ENCODE measurements around the gene PAX2.

The PAX2 gene

DNA sequence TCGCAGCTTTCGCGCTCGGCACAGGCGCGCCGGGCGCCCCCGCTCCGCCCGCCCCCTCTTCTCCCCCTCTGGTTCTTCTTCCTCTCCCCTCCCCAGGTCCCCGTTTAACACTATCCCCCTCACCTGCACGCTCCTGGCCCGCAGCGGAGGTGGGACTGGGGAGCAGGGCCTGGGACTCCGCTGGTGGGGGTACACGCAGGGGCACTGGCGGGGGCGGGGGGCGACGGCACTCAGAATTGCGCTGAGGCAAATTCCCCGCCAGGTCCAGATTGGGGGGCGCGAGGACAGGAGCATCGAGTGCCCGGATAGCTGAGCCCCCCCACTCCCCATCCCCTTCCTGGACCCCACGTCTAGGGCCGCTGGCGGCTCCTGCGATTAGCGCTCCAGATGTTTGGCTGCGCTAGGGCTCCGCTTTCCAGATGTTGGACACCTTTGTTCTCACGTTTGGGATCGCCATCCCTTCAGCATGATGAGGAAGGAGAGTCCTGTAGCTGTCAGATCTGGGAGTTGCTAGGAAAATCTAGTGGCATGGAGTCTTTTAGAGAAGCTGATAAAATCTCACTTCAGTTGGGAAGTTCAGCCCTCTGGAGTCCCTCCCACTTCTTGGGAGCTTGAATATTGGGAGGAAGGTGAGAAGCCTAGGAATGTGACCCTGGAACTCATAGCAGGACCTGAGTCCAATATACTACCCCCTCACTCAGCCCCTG is 31.4 kb upstream of the PAX2 start:
- TF ChIP-seq, protein P1, sequence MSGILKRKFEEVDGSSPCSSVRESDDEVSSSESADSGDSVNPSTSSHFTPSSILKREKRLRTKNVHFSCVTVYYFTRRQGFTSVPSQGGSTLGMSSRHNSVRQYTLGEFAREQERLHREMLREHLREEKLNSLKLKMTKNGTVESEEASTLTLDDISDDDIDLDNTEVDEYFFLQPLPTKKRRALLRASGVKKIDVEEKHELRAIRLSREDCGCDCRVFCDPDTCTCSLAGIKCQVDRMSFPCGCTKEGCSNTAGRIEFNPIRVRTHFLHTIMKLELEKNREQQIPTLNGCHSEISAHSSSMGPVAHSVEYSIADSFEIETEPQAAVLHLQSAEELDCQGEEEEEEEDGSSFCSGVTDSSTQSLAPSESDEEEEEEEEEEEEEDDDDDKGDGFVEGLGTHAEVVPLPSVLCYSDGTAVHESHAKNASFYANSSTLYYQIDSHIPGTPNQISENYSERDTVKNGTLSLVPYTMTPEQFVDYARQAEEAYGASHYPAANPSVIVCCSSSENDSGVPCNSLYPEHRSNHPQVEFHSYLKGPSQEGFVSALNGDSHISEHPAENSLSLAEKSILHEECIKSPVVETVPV (CRISPR knock-in tag; IDR thresholded peaks at IDR 0.05), result no peak
- TF ChIP-seq SNAI2 (CRISPR knock-in tag; IDR thresholded peaks at IDR 0.05) (no peak), RARB (CRISPR knock-in tag; IDR thresholded peaks at IDR 0.05) (no peak), OSR1 (CRISPR knock-in tag; IDR thresholded peaks at IDR 0.05) (no peak), BACH2 (CRISPR knock-in tag; IDR thresholded peaks at IDR 0.05; ENCODE audit: borderline replicate concordance) (no peak), ZNF8 (CRISPR knock-in tag; IDR thresholded peaks at IDR 0.05) (no peak)
- TF ChIP-seq, protein P2, sequence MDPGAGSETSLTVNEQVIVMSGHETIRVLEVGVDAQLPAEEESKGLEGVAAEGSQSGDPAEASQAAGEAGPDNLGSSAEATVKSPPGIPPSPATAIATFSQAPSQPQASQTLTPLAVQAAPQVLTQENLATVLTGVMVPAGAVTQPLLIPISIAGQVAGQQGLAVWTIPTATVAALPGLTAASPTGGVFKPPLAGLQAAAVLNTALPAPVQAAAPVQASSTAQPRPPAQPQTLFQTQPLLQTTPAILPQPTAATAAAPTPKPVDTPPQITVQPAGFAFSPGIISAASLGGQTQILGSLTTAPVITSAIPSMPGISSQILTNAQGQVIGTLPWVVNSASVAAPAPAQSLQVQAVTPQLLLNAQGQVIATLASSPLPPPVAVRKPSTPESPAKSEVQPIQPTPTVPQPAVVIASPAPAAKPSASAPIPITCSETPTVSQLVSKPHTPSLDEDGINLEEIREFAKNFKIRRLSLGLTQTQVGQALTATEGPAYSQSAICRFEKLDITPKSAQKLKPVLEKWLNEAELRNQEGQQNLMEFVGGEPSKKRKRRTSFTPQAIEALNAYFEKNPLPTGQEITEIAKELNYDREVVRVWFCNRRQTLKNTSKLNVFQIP (CRISPR knock-in tag; IDR thresholded peaks at IDR 0.05; ENCODE audit: borderline replicate concordance, low read depth), result no peak
- TF ChIP-seq, protein P3, sequence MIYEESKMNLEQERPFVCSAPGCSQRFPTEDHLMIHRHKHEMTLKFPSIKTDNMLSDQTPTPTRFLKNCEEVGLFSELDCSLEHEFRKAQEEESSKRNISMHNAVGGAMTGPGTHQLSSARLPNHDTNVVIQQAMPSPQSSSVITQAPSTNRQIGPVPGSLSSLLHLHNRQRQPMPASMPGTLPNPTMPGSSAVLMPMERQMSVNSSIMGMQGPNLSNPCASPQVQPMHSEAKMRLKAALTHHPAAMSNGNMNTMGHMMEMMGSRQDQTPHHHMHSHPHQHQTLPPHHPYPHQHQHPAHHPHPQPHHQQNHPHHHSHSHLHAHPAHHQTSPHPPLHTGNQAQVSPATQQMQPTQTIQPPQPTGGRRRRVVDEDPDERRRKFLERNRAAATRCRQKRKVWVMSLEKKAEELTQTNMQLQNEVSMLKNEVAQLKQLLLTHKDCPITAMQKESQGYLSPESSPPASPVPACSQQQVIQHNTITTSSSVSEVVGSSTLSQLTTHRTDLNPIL (CRISPR knock-in tag; IDR thresholded peaks at IDR 0.05; ENCODE audit: low read depth), result no peak
- no peak for ATAC-seq

DNA sequence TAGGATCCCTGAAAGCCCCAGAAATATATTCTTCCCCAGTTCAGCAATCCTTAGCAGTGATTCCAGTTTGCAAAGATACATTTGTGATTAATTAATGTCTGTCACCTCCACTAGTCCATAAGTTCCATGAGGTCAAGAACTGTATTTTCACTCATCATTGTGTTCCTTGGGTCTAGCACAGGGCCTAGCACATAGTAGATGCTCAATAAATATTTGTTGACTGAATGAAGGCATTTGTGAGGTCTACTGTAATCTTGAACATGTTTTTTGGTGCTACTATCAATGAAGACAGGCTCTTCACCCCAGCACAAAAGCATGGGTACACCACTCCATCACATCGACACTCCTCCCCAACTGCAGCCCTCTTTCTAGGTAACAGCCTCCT is 30.8 kb upstream of the PAX2 start:
- no peak for ATAC-seq
- TF ChIP-seq ZNF565 (CRISPR knock-in tag; conservative IDR thresholded peaks at IDR 0.05; ENCODE audit: low read depth) (no peak), ARNTL (CRISPR knock-in tag; IDR thresholded peaks at IDR 0.05; ENCODE audit: borderline replicate concordance, low read depth) (no peak)
- TF ChIP-seq, protein P3 (CRISPR knock-in tag; IDR thresholded peaks at IDR 0.05; ENCODE audit: low read depth), result no peak
- TF ChIP-seq, protein P4, sequence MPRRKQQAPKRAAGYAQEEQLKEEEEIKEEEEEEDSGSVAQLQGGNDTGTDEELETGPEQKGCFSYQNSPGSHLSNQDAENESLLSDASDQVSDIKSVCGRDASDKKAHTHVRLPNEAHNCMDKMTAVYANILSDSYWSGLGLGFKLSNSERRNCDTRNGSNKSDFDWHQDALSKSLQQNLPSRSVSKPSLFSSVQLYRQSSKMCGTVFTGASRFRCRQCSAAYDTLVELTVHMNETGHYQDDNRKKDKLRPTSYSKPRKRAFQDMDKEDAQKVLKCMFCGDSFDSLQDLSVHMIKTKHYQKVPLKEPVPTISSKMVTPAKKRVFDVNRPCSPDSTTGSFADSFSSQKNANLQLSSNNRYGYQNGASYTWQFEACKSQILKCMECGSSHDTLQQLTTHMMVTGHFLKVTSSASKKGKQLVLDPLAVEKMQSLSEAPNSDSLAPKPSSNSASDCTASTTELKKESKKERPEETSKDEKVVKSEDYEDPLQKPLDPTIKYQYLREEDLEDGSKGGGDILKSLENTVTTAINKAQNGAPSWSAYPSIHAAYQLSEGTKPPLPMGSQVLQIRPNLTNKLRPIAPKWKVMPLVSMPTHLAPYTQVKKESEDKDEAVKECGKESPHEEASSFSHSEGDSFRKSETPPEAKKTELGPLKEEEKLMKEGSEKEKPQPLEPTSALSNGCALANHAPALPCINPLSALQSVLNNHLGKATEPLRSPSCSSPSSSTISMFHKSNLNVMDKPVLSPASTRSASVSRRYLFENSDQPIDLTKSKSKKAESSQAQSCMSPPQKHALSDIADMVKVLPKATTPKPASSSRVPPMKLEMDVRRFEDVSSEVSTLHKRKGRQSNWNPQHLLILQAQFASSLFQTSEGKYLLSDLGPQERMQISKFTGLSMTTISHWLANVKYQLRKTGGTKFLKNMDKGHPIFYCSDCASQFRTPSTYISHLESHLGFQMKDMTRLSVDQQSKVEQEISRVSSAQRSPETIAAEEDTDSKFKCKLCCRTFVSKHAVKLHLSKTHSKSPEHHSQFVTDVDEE (CRISPR knock-in tag; IDR thresholded peaks at IDR 0.05), result no peak

DNA sequence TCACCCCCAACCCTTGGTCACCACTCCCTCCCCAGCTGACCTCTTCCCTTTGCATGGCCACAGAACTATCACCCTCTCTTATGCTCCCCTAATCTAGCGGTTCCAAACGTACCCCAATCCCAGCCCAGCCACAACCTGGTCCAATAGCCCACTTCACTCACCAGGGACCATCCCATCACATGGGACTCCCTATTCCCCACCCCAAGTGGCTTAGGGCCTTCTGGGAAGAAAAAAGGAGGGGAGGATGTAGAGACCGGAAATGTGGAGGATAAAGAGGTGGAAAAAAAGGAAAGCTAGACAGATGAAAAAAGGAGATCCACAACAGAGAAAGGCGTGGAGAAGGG is 30.3 kb upstream of the PAX2 start:
- ATAC-seq, result no peak

More for the DNA sequence above, 30.3 kb upstream of the PAX2 start:
- no peak for TF ChIP-seq TCF4 (CRISPR knock-in tag; IDR thresholded peaks at IDR 0.05; ENCODE audit: borderline replicate concordance)
- no peak for TF ChIP-seq SNAI2 (CRISPR knock-in tag; IDR thresholded peaks at IDR 0.05)
- no peak for TF ChIP-seq ZC3H10 (CRISPR knock-in tag; IDR thresholded peaks at IDR 0.05)
- no peak for TF ChIP-seq GLIS3 (CRISPR knock-in tag; IDR thresholded peaks at IDR 0.05)
- no peak for TF ChIP-seq PPARA (CRISPR knock-in tag; IDR thresholded peaks at IDR 0.05; ENCODE audit: borderline replicate concordance)
- no peak for TF ChIP-seq RARB (CRISPR knock-in tag; IDR thresholded peaks at IDR 0.05)
- TF ChIP-seq ARNTL (CRISPR knock-in tag; IDR thresholded peaks at IDR 0.05; ENCODE audit: borderline replicate concordance, low read depth), result no peak
- TF ChIP-seq ISL1 (CRISPR knock-in tag; IDR thresholded peaks at IDR 0.05), result no peak
- TF ChIP-seq ZNF8 (CRISPR knock-in tag; IDR thresholded peaks at IDR 0.05), result no peak
- TF ChIP-seq, protein P5, sequence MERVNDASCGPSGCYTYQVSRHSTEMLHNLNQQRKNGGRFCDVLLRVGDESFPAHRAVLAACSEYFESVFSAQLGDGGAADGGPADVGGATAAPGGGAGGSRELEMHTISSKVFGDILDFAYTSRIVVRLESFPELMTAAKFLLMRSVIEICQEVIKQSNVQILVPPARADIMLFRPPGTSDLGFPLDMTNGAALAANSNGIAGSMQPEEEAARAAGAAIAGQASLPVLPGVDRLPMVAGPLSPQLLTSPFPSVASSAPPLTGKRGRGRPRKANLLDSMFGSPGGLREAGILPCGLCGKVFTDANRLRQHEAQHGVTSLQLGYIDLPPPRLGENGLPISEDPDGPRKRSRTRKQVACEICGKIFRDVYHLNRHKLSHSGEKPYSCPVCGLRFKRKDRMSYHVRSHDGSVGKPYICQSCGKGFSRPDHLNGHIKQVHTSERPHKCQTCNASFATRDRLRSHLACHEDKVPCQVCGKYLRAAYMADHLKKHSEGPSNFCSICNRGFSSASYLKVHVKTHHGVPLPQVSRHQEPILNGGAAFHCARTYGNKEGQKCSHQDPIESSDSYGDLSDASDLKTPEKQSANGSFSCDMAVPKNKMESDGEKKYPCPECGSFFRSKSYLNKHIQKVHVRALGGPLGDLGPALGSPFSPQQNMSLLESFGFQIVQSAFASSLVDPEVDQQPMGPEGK (CRISPR knock-in tag; IDR thresholded peaks at IDR 0.05; ENCODE audit: borderline replicate concordance), result no peak
- TF ChIP-seq, protein P1 (CRISPR knock-in tag; IDR thresholded peaks at IDR 0.05), result no peak
- TF ChIP-seq ZFP30 (CRISPR knock-in tag; IDR thresholded peaks at IDR 0.05), result no peak
- no peak for TF ChIP-seq ZNF565 (CRISPR knock-in tag; conservative IDR thresholded peaks at IDR 0.05; ENCODE audit: low read depth)
- TF ChIP-seq, protein P2 (CRISPR knock-in tag; IDR thresholded peaks at IDR 0.05; ENCODE audit: borderline replicate concordance, low read depth), result no peak
- TF ChIP-seq ZNF70 (CRISPR knock-in tag; IDR thresholded peaks at IDR 0.05), result no peak
- no peak for TF ChIP-seq ESRRG (CRISPR knock-in tag; IDR thresholded peaks at IDR 0.05)
- TF ChIP-seq OSR1 (CRISPR knock-in tag; IDR thresholded peaks at IDR 0.05), result no peak
- no peak for TF ChIP-seq TOX (CRISPR knock-in tag; IDR thresholded peaks at IDR 0.05; ENCODE audit: borderline replicate concordance)
- no peak for TF ChIP-seq BACH2 (CRISPR knock-in tag; IDR thresholded peaks at IDR 0.05; ENCODE audit: borderline replicate concordance)

Data from SK-N-SH treated with all-trans-retinoic acid at 6 μM for 48 hours (cell line).